Endodermal cell (in vitro differentiated cells): Measurements from ENCODE around the gene CHD9. TPM values are rescaled to one million over a fixed set of nuclear protein-coding genes. Genes with fewer than 3 reads are reported as not detected.

ENCODE experiments used
- DNase-seq: peaks from one replicate; pipeline ENCODE4 v3.0.0-alpha.2; 2017
- H3K27ac ChIP-seq: 2 replicates; pipeline ENCODE4 v1.5.1; 2013; ENCODE audit warnings: mild to moderate bottlenecking, low read depth, low read length, moderate library complexity
- H3K27me3 ChIP-seq: 2 replicates; pipeline ENCODE4 v1.6.1; 2013; ENCODE audit warnings: mild to moderate bottlenecking, low read length, moderate library complexity; ENCODE audit not compliant: insufficient read depth, control insufficient read depth, poor library complexity, severe bottlenecking
- H3K36me3 ChIP-seq: 2 replicates; pipeline ENCODE4 v1.7.0; 2013; ENCODE audit warnings: mild to moderate bottlenecking, low read length, moderate library complexity; ENCODE audit not compliant: control insufficient read depth, insufficient read depth
- H3K4me1 ChIP-seq: one replicate; pipeline ENCODE4 v1.7.0; 2013; ENCODE audit warnings: low read length; ENCODE audit not compliant: control insufficient read depth, insufficient read depth
- H3K4me3 ChIP-seq: 2 replicates; pipeline ENCODE4 v1.5.1; 2013; ENCODE audit warnings: mild to moderate bottlenecking, low read length, moderate library complexity
- H3K9ac ChIP-seq: 2 replicates; pipeline ENCODE4 v1.6.1; 2013; ENCODE audit warnings: mild to moderate bottlenecking, low read length, moderate library complexity; ENCODE audit not compliant: poor library complexity, severe bottlenecking; ENCODE audit errors: extremely low read depth
- H3K9me3 ChIP-seq: 2 replicates; pipeline ENCODE4 v1.6.1; 2013; ENCODE audit warnings: mild to moderate bottlenecking, low read length, moderate library complexity; ENCODE audit not compliant: control insufficient read depth
- H3K27ac Mint-ChIP-seq: 2 replicates; pipeline ENCODE4 v1.8.0; 2020; ENCODE audit warnings: mixed read lengths
- H3K27me3 Mint-ChIP-seq: 2 replicates; pipeline ENCODE4 v1.8.0; 2021; ENCODE audit warnings: mild to moderate bottlenecking, mixed read lengths; ENCODE audit not compliant: insufficient read depth
- H3K36me3 Mint-ChIP-seq: 2 replicates; pipeline ENCODE4 v1.8.0; 2020; ENCODE audit warnings: low read depth, mixed read lengths
- H3K4me1 Mint-ChIP-seq: 2 replicates; pipeline ENCODE4 v1.8.0; 2020; ENCODE audit warnings: mixed read lengths
- H3K4me3 Mint-ChIP-seq: 2 replicates; pipeline ENCODE4 v1.8.0; 2020; ENCODE audit warnings: mild to moderate bottlenecking, moderate library complexity, mixed read lengths
- H3K9me3 Mint-ChIP-seq: 2 replicates; pipeline ENCODE4 v1.8.0; 2020; ENCODE audit warnings: mild to moderate bottlenecking, mixed read lengths
- WGBS, 2 experiments: methylation state at CpG; one replicate each; pipeline versions ENCODE4 v1.1.5 to v1.1.7; 2013; ENCODE audit warnings: missing lambda C conversion rate in 2 of 2, mixed read lengths in 1 of 2; ENCODE audit not compliant: insufficient coverage in 1 of 2, insufficient read length in 1 of 2; 5-methylcytosine and 5-hydroxymethylcytosine counted together
- total RNA-seq, 2 donors: library from RNA; stranded (reverse); fragmentation: NEBNext Ultra II Directional in 1 of 2; extraction: Animal tissue kit (Norgen Biotek cat#: 25700) in 1 of 2; gene quantifications; 2 replicates in 1 of 2; 3 replicates in 1 of 2; pipeline ENCODE4 v1.2.1, GENCODE V29; 2021
- TF ChIP-seq, protein P1 (sequence below): fragments of 200-600 bp; sonication (generic); conservative IDR thresholded peaks from 2 replicates; pipeline ENCODE4 v1.5.0; 2021; ENCODE audit warnings: antibody characterized with exemption, mild to moderate bottlenecking

Gene CHD9
- total RNA-seq, 2 donors from 2014 or later, result 36.8 to 40.5 TPM

DNA sequence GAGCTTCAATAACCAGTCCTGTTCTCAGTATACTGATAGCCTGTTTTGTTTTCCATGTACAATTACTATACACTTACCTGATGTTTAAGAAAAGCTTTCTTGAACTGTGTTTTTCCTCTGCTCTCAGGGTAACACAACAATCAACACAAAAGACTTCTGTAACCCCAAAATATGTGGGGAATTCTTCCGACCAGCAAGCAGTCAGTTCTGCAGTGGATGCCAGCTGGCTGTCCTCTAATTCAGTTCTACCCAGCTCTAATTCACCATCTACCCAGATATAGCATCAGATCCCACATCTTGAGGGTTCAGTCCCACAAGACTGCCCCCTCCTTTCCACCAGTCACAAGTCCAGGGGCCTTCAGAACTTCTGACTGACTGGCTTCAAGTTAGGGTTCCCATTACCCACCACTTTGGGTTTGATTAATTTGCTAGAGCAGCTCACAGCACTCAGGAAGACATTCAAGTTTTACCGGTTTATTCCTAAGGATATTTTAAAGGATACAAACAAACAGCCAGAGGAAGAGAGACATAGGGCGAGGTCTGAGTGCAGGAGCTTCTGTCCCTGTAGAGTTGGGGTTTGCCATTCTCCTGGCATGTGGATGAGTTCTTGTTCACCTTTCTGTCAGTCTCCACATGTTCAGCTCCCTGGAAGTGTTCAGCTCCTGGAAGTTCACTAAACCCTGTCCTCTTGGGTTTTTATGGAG lies 178.2 kb downstream of the CHD9 start:
- TF ChIP-seq, protein P1, sequence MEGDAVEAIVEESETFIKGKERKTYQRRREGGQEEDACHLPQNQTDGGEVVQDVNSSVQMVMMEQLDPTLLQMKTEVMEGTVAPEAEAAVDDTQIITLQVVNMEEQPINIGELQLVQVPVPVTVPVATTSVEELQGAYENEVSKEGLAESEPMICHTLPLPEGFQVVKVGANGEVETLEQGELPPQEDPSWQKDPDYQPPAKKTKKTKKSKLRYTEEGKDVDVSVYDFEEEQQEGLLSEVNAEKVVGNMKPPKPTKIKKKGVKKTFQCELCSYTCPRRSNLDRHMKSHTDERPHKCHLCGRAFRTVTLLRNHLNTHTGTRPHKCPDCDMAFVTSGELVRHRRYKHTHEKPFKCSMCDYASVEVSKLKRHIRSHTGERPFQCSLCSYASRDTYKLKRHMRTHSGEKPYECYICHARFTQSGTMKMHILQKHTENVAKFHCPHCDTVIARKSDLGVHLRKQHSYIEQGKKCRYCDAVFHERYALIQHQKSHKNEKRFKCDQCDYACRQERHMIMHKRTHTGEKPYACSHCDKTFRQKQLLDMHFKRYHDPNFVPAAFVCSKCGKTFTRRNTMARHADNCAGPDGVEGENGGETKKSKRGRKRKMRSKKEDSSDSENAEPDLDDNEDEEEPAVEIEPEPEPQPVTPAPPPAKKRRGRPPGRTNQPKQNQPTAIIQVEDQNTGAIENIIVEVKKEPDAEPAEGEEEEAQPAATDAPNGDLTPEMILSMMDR, result no peak
- Histone ChIP-seq H3K9me3 (no peaks in the 10 kb centered on the region), H3K4me3 (no peak overlapping the region), H3K9ac (no peak overlapping the region), H3K27ac (no peak overlapping the region), H3K4me1 (no peaks in the 10 kb centered on the region), H3K36me3 (peaks cover 97% of the 10 kb centered on the region), H3K27me3 (no peaks in the 10 kb centered on the region)
- no peaks in the 10 kb centered on the region for H3K27me3 Mint-ChIP-seq
- 94 to 95% methylated on average over 2 to 3 of the region's 3 CpGs for WGBS, 2 experiments
- H3K36me3 Mint-ChIP-seq, result peaks cover 43% of the 10 kb centered on the region
- no peaks in the 10 kb centered on the region for H3K4me1 Mint-ChIP-seq
- no peak overlapping the region for H3K4me3 Mint-ChIP-seq
- DNase-seq, result no peak
- H3K27ac Mint-ChIP-seq, result no peak overlapping the region
- no peaks in the 10 kb centered on the region for H3K9me3 Mint-ChIP-seq

DNA sequence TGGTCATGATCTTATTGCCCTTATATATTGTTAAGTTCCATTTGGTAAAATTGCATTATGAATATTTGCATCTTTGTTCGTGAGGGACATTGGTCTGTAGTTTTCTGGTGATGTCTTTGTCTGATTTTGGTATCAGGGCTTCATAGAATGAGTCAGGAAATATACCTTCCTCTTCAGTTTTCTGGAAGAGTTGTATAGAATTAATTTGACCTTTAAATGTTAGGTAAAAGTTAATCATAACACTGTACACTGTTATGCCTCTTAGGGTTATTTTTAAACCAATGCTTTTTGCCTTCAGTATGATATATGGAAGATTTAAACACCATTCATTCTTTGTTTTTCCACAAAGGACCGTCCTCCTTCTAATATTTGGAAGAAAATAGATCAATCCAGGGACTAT lies 180.0 kb downstream of the CHD9 start:
- Histone ChIP-seq H3K4me3 (no peak overlapping the region), H3K36me3 (peaks cover 97% of the 10 kb centered on the region), H3K9ac (no peak overlapping the region), H3K27ac (no peak overlapping the region), H3K27me3 (no peaks in the 10 kb centered on the region), H3K9me3 (no peaks in the 10 kb centered on the region), H3K4me1 (no peaks in the 10 kb centered on the region)
- Mint-ChIP-seq H3K4me3 (no peak overlapping the region), H3K36me3 (peaks cover 49% of the 10 kb centered on the region), H3K27me3 (no peaks in the 10 kb centered on the region), H3K4me1 (no peaks in the 10 kb centered on the region), H3K27ac (no peak overlapping the region), H3K9me3 (no peaks in the 10 kb centered on the region)
- 92 to 100% methylated on average over 1 to 2 of the region's 2 CpGs for WGBS, 2 experiments
- TF ChIP-seq, protein P1, result no peak
- no peak for DNase-seq

DNA sequence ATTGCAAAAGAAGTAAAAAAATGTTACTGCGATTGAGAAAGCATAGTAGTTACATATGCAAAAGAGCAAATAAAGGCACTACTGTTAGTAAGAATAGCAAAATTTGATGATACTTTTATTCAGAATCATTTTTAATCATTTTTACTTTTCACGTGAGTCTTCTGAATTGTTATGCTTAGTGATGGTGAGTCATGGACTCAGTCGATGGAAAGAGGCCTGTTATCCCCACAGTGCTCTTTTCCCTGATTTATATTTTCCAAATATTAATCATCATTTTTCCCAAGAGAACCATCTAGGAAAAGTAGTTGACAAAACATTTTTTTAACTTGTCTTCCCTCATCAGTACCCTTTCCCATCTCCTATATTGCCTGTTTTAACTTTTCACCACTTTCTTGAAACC lies 181.1 kb downstream of the CHD9 start:
- Mint-ChIP-seq H3K4me1 (no peaks in the 10 kb centered on the region), H3K27ac (no peak overlapping the region), H3K27me3 (no peaks in the 10 kb centered on the region), H3K9me3 (no peaks in the 10 kb centered on the region), H3K36me3 (peaks cover 43% of the 10 kb centered on the region), H3K4me3 (no peak overlapping the region)
- Histone ChIP-seq H3K9me3 (no peaks in the 10 kb centered on the region), H3K27ac (no peak overlapping the region), H3K4me3 (no peak overlapping the region), H3K9ac (no peak overlapping the region), H3K4me1 (no peaks in the 10 kb centered on the region), H3K27me3 (no peaks in the 10 kb centered on the region), H3K36me3 (peaks cover 94% of the 10 kb centered on the region)
- TF ChIP-seq, protein P1, result no peak
- WGBS, 2 experiments, result 88% methylated on average over 2 of the region's 3 CpGs; no CpG with 5 or more reads in 1 of the 2 experiments
- DNase-seq, result no peak
